ENCODE results near the gene MAPK7.

The MAPK7 gene

GRCh38 chr17:19424934-19425868 lies 46.9 kb downstream of the MAPK7 start:
- no peak for DNase-seq

GRCh38 chr17:19426631-19427030 lies 48.3 kb downstream of the MAPK7 start:
- DNase-seq: no peak

GRCh38 chr17:19431691-19432090 lies 53.4 kb downstream of the MAPK7 start:
- no peak for DNase-seq

All from stimulated activated CD4-positive, alpha-beta T cell treated with anti-CD3 and anti-CD28 coated beads, Interleukin-2, amount 100 ng/mL, for 48 hours (primary cell).